GM12801 (cell line): ENCODE data around the gene GPAT3.

Source experiments
- CTCF ChIP-seq: IDR thresholded peaks from one replicate; pipeline ENCODE4 v1.5.1; 2011; ENCODE audit warnings: control low read depth; ENCODE audit not compliant: insufficient read length; ENCODE audit errors: extremely low read depth

The GPAT3 gene

DNA sequence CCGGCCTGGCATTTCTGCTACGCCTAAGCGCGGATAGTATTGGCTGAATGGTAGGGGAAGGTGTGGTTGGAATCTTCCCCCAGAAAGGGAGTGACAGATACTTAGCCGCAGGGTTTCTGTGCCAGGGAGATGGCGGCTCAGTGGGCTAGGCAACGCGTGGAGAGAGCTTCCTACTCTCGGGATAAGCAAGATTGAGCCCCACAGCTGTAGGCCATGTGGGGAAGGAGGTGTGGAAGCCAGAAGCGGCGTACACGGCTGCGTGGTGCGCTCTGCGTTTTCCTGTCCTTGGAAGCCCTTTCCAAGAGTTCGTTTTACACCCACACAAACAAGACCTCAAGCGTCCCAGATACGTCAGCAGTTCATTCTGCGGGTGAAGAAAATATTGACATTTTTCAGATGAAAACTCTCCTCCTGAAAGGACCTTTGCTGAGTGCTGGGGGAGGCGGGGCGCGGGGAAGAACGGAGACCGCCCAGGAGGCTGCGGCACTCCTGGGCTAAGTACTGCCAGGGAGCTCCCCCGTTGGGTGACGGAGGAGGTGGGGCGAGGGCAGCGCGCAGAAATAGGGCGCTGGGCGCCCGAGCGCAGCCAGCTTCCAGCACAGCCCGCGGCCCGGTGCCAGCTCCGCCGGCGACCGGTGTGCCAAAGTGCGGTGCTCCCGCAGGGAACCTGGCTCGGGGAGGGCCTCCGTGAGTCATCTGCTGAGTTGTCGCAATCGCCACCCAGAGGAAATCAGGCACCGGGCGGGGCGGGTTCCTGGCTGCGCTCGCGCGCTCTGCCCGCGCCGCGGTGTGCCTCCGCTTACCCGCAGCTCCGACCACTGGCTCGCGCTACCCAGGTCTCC lies at the start of gene GPAT3:
Gene GPAT3 (plus strand): TSS at position 589 of the 842 bp plus-strand sequence. CDS start 515 bp downstream, outside the sequence.
- no peak for TF ChIP-seq CTCF

GRCh38 chr4:83486457-83487129 lies 49.3 kb upstream of the GPAT3 start:
- no peak for TF ChIP-seq CTCF

DNA sequence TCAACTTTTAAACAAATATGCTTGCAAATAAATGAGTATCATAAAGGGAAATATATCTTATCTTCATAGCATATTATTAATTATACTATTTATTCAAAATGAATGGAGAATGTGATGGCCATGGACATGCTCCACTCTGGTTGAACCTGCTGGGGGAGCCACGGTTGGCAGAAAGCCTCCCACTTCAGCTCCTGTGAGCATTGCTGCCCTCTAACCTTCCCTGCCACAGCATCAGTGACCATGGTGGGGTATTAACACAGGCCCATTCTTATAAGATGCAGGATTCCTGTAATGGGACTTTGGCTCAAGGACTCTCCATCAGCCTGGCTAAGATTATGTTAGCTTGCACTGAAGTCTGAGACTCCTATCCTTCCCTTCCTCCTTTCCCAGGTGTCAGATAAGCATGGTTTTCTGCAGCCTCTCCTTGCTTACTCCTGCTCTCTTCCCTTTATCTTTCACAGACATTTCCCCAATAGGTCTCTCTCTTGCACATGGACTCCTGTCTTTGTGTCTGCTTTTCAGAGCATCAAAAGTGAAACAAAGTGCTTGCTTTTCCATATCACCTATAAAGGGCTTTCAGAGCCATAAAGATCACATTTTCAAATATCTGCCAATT lies 46.1 kb upstream of the GPAT3 start:
- no peak for TF ChIP-seq CTCF

DNA sequence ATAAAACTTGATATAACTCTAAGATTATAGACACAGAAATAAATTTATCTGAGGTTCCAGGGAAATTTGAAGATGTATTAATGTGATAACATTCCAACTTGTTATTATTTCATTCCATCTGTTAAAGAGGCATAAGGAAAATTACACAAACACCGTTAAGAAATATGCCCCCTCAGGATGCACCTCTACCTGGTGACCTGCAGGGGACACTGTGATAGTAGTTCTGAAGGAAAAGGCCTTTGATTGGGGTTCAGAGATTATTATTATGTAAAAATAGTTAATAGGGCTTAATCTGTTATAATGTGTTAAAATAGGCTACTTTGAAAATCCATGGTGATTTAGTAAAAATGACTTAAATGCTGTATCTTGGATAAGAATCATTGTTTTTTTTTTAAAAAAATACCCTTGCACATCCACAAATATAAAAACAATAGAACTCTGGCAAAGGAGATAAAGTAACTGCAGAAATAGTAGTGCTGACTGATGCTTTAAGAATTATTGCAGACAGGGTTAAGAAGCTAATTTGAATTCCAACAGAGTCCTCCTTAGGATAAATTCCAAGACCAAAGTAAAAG lies 44.9 kb upstream of the GPAT3 start:
- no peak for TF ChIP-seq CTCF

- TF ChIP-seq CTCF: no peak
Measured at GRCh38 chr4:83498187-83498586, 37.7 kb upstream of the GPAT3 start.

GRCh38 chr4:83503974-83504373 lies 31.9 kb upstream of the GPAT3 start:
- no peak for TF ChIP-seq CTCF

DNA sequence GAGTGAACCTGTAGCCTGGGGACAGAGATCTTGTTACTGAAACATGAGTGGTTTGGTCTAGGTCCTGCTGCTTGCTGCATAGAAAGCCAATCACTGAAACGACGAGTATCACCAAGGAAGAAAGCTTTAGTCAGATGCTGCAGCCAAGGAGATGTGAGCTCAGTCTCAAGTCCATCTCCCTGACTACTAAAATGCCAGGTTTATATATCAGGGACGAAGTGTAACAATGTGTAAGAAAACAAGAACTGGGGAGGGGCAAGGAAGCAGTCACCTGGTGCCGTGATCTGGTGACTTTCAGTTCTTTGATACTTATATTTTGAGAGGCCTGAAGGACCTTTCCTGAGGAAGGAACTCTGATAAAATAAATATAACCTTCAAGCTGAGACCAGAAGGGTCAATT lies 31.4 kb upstream of the GPAT3 start:
- no peak for TF ChIP-seq CTCF
